HG03442 (cell line): ENCODE data around the gene MYF5.

Source experiments
- ATAC-seq: cut with Tn5 transposase; IDR thresholded peaks from one replicate; pipeline ENCODE4 v1.9.1; 2021; ENCODE audit warnings: mild to moderate bottlenecking, moderate library complexity; ENCODE audit not compliant: unreplicated experiment

Gene MYF5

DNA sequence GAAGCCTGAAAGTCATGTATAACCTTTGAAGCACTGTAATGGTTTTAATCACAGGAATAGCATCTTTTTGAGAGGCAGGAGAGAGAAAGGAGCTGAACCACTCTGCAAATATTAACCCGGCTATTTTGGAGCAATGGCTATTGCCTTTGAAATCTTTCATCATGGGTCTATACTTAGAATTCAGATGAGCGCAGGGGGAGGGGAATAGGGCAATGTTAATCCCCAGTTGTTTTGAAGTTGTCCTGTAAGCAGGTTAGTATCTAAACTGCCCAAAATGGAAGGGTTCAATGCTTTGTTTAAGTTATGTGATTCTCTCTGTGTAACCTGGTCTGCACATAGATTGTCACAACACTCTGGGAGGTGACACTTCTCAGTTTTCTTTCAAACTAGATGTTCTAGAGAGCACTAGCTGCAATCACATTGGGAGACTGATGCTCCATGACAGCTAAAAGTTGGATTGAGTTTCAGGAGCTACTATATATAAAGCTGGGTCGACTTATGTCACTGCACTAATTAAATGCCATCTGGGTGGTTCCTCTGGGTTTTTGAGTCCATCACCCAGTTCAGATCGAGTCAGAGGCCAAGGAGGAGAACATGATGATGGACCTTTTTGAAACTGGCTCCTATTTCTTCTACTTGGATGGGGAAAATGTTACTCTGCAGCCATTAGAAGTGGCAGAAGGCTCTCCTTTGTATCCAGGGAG is 9.4 kb upstream of the MYF5 start, which contains the start of gene MYF6:
Gene MYF6 (plus strand): TSS at position 509 of the 704 bp plus-strand sequence. CDS start 86 bp downstream, at position 595.
- no peak for ATAC-seq

DNA sequence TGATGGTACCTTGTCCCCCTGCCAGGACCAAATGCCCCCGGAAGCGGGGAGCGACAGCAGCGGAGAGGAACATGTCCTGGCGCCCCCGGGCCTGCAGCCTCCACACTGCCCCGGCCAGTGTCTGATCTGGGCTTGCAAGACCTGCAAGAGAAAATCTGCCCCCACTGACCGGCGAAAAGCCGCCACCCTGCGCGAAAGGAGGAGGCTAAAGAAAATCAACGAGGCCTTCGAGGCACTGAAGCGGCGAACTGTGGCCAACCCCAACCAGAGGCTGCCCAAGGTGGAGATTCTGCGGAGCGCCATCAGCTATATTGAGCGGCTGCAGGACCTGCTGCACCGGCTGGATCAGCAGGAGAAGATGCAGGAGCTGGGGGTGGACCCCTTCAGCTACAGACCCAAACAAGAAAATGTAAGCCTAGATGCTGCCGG is 8.9 kb upstream of the MYF5 start:
- no peak for ATAC-seq

DNA sequence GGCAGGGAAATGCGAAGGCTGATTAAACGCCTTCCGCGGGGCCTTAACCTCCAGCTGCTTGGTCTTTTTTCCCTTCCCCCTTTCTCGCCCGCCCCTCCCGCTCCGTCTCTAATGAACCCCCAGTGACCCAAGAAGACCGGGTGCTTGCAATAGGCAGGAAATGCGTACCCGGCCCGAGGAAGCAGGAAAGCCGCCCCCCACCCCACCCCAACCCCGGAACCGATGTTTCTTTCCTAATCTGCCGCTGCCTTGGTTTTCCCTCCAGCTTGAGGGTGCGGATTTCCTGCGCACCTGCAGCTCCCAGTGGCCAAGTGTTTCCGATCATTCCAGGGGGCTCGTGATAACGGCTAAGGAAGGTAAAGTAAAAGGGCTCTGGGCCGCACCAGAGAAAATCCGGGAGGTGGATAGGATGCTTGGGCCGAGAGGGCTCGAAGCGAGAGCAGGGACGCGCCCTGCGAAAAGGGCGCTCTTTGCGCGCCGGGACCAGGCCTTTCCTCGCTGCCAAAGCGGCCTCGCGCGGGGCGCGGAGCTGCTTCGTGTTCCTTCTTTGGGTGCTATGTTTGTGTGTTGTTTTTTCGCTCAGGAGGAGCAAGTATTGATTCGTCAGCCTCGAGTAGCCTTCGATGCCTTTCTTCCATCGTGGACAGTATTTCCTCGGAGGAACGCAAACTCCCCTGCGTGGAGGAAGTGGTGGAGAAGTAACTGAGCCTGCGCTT is 8.3 kb upstream of the MYF5 start:
- no peak for ATAC-seq

DNA sequence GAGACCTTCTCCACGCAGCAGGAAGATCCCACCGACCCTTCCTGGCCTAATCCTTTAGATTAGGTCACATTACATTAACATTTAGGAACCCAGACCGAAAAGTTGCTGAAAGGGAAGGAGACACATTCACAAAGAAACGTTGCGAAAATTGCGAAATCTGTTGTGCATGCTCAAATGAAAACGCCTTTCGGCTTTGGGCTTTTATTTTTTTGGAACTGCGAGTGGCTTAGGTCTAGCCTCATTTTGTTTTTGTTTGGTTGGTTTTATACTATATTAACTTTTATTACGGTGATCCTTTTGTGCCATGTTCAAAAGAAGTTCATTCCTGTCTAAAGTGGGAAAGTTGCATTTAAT is 7.8 kb upstream of the MYF5 start:
- ATAC-seq = no peak

DNA sequence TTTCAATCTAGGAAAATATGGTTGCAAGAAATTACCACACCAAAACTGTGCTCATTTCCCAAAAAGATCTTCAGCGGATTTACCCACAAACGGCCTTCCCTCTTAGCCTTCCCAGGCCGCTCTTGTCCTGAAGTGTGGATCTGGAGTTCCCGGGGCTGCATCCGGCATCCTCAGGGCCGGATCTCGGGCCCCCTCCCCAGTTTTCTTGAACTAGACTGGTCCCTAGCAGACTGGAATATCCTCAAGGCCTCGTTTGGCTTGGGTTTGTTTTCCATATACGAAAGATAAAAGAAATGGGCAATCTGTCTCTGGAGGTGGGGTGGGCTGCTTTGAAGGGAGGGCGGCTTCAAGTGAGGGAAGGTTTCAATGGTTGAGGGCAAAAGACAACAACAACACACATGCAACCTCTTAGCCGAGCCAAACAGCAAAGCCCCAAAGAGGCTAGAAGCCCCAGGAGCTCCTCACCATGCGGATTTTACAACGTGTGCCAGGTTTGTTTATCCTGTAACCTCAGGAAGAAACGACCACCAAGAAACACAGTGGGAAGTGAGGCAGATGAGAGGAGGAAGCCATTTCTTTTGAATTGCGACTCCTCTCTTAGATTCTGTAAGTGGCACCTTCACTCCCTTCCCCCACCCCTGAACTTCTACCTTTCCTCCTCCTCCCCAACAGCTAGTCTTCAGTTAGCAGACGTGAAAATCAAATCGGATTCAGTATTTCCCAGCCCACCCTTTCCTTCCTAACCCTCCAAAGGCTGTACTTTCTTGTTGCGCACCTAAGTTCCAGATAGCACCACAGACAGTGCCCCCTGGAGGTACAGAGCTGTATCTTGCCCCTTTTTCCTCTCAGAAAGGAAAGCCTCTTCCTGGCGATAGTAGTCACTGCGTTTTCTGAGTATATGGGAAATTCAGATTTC is 6.6 kb upstream of the MYF5 start:
- peak; percentile 43 for ATAC-seq

DNA sequence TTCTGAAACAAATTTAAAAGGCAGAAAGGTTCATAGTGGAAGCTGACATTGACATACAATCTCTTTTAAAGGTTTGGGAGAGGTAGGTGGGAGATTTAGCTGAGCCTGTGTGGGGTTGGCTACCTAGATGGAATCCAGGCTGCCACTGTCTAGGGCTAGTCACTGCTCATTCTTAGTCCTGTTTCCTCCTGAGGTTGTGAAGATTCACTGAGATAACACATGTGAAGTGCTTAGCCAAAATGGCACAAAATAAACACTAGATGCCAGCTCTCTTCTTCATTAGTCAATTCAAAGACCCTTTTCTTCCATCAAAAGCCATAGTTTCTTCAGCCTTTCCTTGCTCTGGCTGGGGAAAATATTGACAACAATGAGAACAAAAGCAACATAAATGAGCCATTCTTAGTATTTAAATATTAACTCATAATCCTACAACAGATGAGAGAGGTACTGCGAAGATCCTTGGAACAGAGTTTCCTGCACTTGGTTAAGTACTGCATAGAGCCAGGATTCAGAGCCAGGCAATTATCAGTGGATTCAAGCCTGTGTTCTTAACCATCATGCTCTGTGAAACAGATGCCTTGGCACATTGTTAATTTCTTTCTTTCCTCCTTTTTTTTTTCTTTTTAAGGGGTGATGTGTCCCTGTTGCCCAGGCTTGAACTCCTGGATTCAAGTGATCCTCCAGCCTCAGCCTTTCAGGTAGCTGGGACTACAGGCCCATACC is 5.8 kb upstream of the MYF5 start:
- peak; percentile 16 for ATAC-seq

DNA sequence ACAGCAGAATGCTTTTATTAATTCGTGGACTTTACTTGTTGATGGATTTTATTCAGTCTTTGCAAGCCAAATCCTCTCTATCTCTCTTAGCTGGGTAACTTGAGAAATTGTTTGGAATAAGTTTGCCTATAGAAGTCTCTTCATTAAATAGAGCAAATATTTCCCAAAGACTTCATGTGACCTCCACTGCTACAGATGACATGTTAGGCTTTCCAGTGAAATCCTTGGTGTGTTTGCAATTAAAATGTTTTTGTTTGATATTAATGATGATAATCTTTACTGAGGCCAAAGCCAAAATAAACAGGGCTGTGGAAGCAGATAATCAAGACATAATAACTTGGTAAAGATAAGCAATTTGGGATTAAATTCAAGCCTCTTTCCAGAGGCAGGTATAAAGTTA is 4.8 kb upstream of the MYF5 start:
- no peak for ATAC-seq

DNA sequence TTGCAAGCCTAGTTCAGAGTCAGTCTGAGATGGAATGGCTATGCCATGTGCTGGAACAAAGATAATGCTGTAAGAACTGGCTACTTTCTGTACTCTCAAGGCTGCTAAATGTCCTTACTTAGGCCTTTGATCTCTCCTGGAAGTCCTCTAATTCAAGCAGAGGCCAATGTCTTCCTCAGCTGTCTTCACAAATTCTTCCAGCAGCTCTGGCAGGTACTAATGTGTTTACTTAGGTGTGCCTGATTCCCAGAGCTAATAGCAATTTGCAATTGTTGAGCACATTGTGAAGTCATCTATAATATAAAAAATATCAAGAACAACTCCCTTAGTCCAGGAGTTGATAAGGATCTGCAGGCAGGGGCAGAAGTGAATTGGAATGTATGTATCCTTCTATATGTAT is 3.8 kb upstream of the MYF5 start:
- ATAC-seq = no peak

DNA sequence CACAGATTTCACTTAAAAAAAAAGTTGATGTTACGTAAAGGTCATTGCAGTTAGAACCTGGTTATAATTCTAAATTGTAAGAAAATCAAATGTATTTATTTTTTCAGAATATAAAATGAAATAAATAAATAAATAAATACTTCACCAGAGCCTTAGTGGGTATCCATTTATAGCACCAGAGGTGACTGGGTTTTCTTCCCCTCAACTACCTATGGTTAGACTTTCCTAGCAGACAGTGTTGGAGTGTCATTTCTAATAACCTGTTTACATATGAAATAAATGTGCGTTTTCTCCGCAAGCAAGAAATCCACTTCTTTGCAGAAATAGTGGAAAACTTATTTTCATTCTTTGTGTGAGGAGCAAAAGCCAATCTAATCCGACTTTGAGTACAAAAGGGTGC is 3.3 kb upstream of the MYF5 start:
- no peak for ATAC-seq

DNA sequence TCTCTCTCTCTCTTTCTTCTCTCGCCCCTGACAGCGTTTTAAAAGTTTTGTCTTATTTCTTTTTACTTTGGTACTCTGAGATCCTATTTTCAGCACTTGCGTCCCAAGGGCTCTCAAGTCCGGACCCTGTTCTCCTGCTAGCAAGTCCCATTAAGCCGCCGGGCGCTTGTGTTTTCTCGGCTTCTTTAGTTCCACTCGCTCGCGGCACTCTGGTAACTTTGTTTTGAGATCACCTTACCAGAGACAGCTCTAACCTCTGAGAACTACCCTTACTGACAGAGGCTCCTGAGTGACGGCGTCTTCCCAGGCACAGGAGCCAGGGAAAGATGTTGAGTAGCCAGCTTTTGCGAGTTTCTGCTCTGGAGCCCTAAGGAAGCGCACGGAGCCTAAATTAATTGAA is 2.7 kb upstream of the MYF5 start:
- ATAC-seq = no peak

DNA sequence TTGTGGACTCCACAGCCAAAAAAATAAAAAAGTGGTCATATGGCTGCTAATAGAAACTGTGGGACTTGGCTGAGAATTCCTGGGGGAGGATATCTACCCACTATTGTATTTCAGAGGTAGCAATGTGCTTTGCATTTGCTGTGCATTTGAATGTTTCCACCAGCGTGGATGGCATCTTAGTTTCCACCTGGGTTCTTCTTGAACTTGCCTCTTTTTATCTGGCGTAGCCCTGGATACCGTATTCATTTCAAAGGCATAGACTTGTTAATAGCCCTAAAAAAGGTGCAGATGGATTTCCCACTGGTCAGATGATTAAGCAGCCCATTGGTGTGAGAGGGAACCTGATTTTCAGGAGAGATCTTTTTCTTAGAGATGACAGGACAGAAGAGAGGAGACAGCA is 1.9 kb upstream of the MYF5 start:
- no peak for ATAC-seq

DNA sequence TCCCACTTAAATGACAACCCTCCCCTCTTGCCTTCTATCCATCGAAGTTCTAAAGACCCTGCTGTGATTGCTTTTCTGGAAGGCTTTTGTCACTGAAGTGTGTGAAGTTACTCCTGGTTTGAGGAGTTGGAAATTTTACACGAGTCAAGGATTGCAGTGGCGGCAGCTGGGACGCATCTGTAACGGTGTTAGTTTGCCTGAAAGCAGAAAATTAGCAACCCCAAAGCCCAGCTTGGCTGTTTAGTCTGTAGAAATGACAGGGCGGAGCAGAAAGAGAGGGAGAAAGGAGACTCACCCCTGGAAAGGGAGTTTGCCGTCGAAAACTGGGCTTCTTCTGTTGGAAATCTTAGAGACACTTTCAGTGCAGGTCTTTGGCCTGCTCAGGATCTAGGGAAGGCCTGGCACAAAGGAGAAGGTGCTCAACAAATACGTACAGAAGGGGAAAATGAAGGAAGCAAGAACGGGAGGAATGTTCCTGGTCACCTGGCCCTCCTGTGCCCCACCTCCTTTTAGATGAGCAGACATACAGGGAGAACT is 931 bp upstream of the MYF5 start:
- no peak for ATAC-seq

DNA sequence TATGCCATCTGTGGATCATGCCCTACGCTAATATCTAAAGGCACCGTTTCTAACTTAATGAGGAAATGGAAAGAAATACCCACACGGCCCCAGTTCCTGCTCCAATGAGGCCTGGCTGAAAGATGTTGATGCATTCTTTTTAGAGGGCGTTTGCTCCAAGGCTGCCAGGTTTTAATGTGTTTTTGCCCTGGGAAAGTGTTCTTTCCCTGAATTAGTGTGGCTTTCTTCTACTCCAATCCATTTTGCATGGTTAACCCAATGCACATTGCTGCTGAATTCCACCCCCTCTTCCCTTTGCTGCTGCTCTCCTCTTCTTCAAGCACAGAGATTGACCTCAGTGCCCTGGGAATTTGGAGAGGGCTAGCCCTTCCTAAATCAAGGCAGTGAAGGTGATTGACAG is 1.1 kb downstream of the MYF5 start:
- ATAC-seq = no peak

DNA sequence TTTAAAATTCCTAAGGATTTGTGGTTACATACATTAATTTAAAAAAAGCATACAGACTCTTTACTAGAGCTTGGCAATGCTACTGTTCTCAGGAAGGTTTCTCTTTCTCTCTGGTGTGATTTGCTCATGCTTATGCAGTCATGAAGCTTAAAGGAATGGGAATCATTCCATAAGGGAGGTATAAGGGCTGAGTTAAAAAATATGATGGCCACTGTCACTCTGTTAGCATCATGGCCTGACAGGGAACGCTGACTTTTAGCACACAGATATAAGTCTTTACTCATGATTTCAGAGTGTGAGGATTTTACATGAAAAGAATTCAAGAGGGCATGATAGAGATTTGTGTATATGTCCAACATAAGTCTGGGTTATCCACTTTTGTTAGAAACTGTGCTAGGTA is 3.8 kb downstream of the MYF5 start:
- no peak for ATAC-seq

DNA sequence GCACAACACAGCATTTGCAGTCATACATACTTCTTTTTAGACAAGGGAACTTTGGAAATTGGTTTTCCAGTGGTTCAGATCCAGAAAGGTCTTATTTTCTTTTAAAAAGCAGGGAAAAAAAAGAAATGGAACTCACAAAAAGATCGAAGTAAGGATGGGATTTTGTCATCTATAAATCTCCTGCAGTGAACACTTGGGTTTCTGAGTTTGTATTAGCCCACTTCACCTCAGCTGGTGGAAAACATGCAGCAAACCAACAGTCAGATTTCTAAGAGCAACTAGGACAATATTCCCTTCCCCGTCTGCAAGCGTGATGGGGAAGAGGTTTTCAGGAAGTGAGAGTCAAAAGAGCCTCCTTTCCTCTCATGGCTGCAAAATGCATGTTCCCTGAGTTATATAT is 4.6 kb downstream of the MYF5 start:
- ATAC-seq = no peak

DNA sequence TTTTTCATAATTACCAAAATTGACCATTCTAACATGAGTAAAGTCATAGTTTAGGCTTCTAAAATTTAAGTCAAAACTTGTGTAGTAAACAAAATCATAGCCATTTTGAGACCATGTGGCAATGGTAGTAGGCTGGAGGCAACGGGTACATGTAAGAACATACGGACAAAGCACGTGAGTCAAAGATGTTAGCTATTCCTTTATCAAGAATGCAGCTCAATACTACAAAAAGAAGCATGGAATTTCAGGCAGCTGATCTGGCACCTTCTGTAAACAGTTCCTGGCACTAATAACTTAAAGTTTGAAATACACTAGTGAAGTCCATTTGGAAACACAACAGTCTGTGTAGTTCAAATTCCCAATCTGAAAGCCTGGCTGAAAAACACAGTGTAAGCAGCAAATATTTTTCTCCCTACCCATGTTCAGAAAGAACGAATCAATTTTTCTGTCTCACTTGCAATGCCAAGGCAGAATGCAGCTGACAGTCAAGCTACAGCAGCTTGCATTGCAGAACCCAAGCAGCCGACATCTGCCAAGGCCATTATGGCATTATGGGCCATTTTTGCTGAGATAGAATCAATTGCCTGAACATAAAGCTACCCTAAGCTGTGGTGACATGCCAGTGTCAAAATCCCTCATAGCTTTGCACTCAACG is 29.3 kb downstream of the MYF5 start:
- no peak for ATAC-seq

DNA sequence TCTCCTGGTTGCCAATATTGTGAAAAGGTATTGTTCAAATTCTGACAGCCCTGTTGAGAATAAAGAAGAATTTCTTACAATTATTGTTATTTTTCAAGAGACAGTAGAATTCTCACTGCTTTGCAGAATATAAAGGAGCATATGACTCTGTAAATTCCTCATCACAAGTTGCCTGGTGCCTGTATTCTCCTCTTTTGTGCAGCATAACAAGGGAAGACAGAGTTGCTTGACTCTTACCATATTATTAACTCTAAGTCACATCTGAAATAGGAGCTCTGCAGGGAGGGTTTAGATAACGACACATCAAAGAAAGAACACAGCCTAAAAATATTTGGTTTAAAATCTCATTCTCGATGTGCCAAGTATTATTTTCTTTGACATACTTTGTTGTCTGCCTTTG is 31.1 kb downstream of the MYF5 start:
- no peak for ATAC-seq

DNA sequence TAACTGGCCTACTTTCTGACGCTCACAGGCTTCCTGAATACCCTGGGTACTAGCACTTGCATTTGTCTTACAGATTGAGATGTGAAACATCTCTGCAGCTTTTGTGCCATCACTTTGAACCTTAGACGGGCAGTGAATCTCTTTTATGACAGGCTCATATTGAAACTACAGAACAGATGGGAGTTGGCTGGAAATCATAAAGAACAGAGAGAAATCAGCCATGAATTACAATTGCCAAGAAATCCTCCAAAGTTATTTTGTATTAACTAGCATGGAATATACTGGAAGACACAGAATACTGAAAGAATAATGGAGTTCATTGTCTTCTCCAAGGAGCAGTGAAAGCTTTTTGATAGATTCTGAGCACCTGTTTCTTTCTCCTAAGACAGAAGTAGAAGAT is 32.7 kb downstream of the MYF5 start:
- ATAC-seq = no peak

DNA sequence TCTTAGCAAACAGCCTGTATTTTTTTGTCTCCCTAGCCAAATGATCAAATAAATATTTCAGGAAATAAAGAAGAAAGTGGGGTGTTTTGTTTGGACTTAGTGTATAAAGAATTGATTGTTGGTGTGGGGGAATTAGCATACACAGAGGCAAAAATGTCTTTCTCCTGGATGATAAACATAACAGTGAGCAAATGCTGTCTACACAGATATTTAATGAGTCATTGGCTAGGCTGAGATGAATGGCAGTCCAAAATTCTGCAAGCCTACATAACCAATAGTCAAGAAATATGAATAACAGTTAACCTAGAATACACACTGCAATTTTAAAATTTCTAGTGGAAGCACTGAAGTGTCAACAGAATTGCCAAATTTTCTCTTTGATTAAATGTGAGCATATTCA is 35.8 kb downstream of the MYF5 start:
- ATAC-seq = no peak

DNA sequence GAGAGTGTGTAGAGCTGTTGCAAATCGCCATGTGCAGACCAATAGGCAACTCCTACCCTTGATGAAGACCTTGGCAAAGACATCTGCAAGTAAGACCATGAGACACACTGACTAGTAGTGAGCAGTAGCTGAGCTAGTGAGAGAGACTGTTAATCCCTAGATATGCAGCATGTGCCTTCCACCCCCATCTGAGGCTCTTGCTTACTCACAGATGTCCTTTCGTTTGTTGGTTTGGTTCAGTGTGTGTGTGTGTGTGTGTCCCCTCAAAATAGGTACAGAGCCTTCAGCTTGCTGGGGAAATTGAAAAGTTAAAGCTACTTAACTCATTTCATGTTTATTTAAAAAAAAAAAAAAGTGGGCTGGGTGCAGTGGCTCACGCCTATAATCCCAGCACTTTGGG is 37.6 kb downstream of the MYF5 start:
- no peak for ATAC-seq
